H9 (cell line): ENCODE results near the gene POLR2L. TPM values are rescaled to one million over a fixed set of nuclear protein-coding genes. Genes with fewer than 3 reads are reported as not detected.
A peak's percentile ranks its signal among the peaks of the same experiment; 100 is the strongest.

Experiments used
- DNase-seq: peaks from one replicate; pipeline ENCODE4 v3.0.0-alpha.2; 2017
- H2AFZ ChIP-seq: one replicate; pipeline ENCODE4 v1.6.1; 2013; ENCODE audit warnings: mild to moderate bottlenecking, low read length, control low read depth, moderate library complexity
- H2AK5ac ChIP-seq: 2 replicates; pipeline ENCODE4 v1.6.1; 2013; ENCODE audit warnings: low read length, control low read depth, mixed read lengths; ENCODE audit not compliant: insufficient read length
- H2BK120ac ChIP-seq: one replicate; pipeline ENCODE4 v1.6.1; 2013; ENCODE audit warnings: low read depth, mild to moderate bottlenecking, low read length, control low read depth, inconsistent platforms; ENCODE audit not compliant: poor library complexity, severe bottlenecking
- H2BK12ac ChIP-seq: 2 replicates; pipeline ENCODE4 v1.6.1; 2013; ENCODE audit warnings: low read length, control low read depth, mixed read lengths, low read depth; ENCODE audit not compliant: insufficient read length
- H2BK15ac ChIP-seq: 2 replicates; pipeline ENCODE4 v1.6.1; 2013; ENCODE audit warnings: low read depth, low read length, control low read depth
- H2BK20ac ChIP-seq: one replicate; pipeline ENCODE4 v1.6.1; 2013; ENCODE audit warnings: low read depth, mild to moderate bottlenecking, low read length, control low read depth, inconsistent platforms; ENCODE audit not compliant: poor library complexity, severe bottlenecking
- H2BK5ac ChIP-seq: 2 replicates; pipeline ENCODE4 v1.6.1; 2013; ENCODE audit warnings: low read length, control low read depth, mixed read lengths; ENCODE audit not compliant: insufficient read length
- H3K14ac ChIP-seq: 2 replicates; pipeline ENCODE4 v1.6.1; 2013; ENCODE audit warnings: low read length, control low read depth; ENCODE audit not compliant: insufficient read depth
- H3K18ac ChIP-seq: 2 replicates; pipeline ENCODE4 v1.6.1; 2013; ENCODE audit warnings: low read depth, mild to moderate bottlenecking, mixed read lengths, low read length, control low read depth; ENCODE audit not compliant: insufficient read length
- H3K23ac ChIP-seq: 2 replicates; pipeline ENCODE4 v1.6.1; 2013; ENCODE audit warnings: low read length, control low read depth, mixed read lengths, low read depth; ENCODE audit not compliant: insufficient read length
- H3K23me2 ChIP-seq: 2 replicates; pipeline ENCODE4 v1.6.1; 2013; ENCODE audit warnings: low read depth, mild to moderate bottlenecking, mixed read lengths, low read length, control low read depth; ENCODE audit not compliant: insufficient read length, poor library complexity, severe bottlenecking
- H3K27ac ChIP-seq: 2 replicates; pipeline ENCODE4 v1.5.1; 2013; ENCODE audit warnings: low read length, control low read depth, mixed read lengths, low read depth; ENCODE audit not compliant: insufficient read length
- H3K27me3 ChIP-seq: 2 replicates; pipeline ENCODE4 v1.6.1; 2013; ENCODE audit warnings: low read length, control low read depth, inconsistent platforms; ENCODE audit not compliant: insufficient read depth
- H3K4ac ChIP-seq: 2 replicates; pipeline ENCODE4 v1.6.1; 2013; ENCODE audit warnings: low read depth, mild to moderate bottlenecking, control low read depth, inconsistent platforms, low read length, moderate library complexity
- H3K4me1 ChIP-seq: 2 replicates; pipeline ENCODE4 v1.6.1; 2013; ENCODE audit warnings: low read length, control low read depth, inconsistent platforms; ENCODE audit not compliant: insufficient read depth
- H3K4me2 ChIP-seq: 2 replicates; pipeline ENCODE4 v1.6.1; 2013; ENCODE audit warnings: low read length, control low read depth, mixed read lengths; ENCODE audit not compliant: insufficient read length, insufficient read depth
- H3K56ac ChIP-seq: 2 replicates; pipeline ENCODE4 v1.6.1; 2013; ENCODE audit warnings: low read depth, mild to moderate bottlenecking, mixed read lengths, low read length, control low read depth; ENCODE audit not compliant: insufficient read length
- H3K79me1 ChIP-seq: 2 replicates; pipeline ENCODE4 v1.6.1; 2013; ENCODE audit warnings: low read depth, mild to moderate bottlenecking, moderate library complexity, low read length, control low read depth, inconsistent platforms; ENCODE audit not compliant: insufficient read depth, poor library complexity, severe bottlenecking
- H3K79me2 ChIP-seq: 2 replicates; pipeline ENCODE4 v1.6.1; 2013; ENCODE audit warnings: low read length, control low read depth, inconsistent platforms; ENCODE audit not compliant: insufficient read depth
- H3K9ac ChIP-seq: 2 replicates; pipeline ENCODE4 v1.6.1; 2013; ENCODE audit warnings: low read length, control low read depth, mixed read lengths; ENCODE audit not compliant: insufficient read length; ENCODE audit errors: extremely low read depth
- H3K9me3 ChIP-seq: one replicate; pipeline ENCODE4 v1.6.1; 2013; ENCODE audit warnings: low read depth, low read length, inconsistent platforms; ENCODE audit not compliant: control insufficient read depth
- H3T11ph ChIP-seq: one replicate; pipeline ENCODE4 v1.6.1; 2013; ENCODE audit warnings: mild to moderate bottlenecking, low read length, control low read depth, inconsistent platforms
- H4K20me1 ChIP-seq: one replicate; pipeline ENCODE4 v1.6.1; 2013; ENCODE audit not compliant: control insufficient read depth, insufficient read length, insufficient read depth
- H4K5ac ChIP-seq: 2 replicates; pipeline ENCODE4 v1.6.1; 2013; ENCODE audit warnings: low read depth, mild to moderate bottlenecking, mixed read lengths, low read length, control low read depth; ENCODE audit not compliant: insufficient read length
- H4K8ac ChIP-seq: replicated peaks from 2 replicates; pipeline ENCODE4 v1.6.1; 2013; ENCODE audit warnings: low read length, control low read depth, mixed read lengths, low read depth; ENCODE audit not compliant: insufficient read length
- H4K91ac ChIP-seq: 2 replicates; pipeline ENCODE4 v1.6.1; 2013; ENCODE audit warnings: low read depth, mild to moderate bottlenecking, moderate library complexity, mixed read lengths, low read length, control low read depth; ENCODE audit not compliant: insufficient read length
- H3K27ac Mint-ChIP-seq, 3 experiments: 2 replicates in 2 of 3; 3 replicates in 1 of 3; pipeline ENCODE4 v1.8.0; 2020 to 2021; ENCODE audit warnings: mixed read lengths in 3 of 3, mild to moderate bottlenecking in 1 of 3, moderate library complexity in 1 of 3
- H3K27me3 Mint-ChIP-seq: 2 replicates; pipeline ENCODE4 v1.8.0; 2021; ENCODE audit warnings: low read depth, mild to moderate bottlenecking, moderate library complexity, mixed read lengths
- H3K36me3 Mint-ChIP-seq, 3 experiments: 2 replicates in 2 of 3; 3 replicates in 1 of 3; pipeline ENCODE4 v1.8.0; 2020 to 2021; ENCODE audit warnings: low read depth in 3 of 3, mixed read lengths in 3 of 3; ENCODE audit not compliant: insufficient read depth in 1 of 3
- H3K4me1 Mint-ChIP-seq, 2 experiments: 2 replicates each; pipeline ENCODE4 v1.8.0; 2020; ENCODE audit warnings: mixed read lengths in 2 of 2
- H3K4me3 Mint-ChIP-seq, 2 experiments: 2 replicates in 1 of 2; 3 replicates in 1 of 2; pipeline ENCODE4 v1.8.0; 2020 to 2021; ENCODE audit warnings: mild to moderate bottlenecking in 2 of 2, mixed read lengths in 2 of 2, moderate library complexity in 1 of 2
- H3K9me3 Mint-ChIP-seq, 2 experiments: 2 replicates in 1 of 2; 3 replicates in 1 of 2; pipeline ENCODE4 v1.8.0; 2020; ENCODE audit warnings: mild to moderate bottlenecking in 2 of 2, mixed read lengths in 2 of 2, moderate library complexity in 1 of 2
- WGBS: extraction: QIAGEN DNeasy Blood & Tissue Kit; methylation state at CpG from one replicate; pipeline ENCODE4 v1.1.7; 2013; ENCODE audit warnings: missing lambda C conversion rate, low lambda C conversion rate, mixed read lengths; ENCODE audit not compliant: insufficient read length; ENCODE audit errors: extremely low coverage; 5-methylcytosine and 5-hydroxymethylcytosine counted together
- total RNA-seq: library from RNA; stranded (reverse); gene quantifications from 2 replicates; pipeline ENCODE4 v1.2.1, GENCODE V29; 2021
- TF ChIP-seq, protein P1 (sequence below): fragments of 200-600 bp; sonication (generic); conservative IDR thresholded peaks from 3 replicates; pipeline ENCODE4 v1.8.0; 2021; ENCODE audit warnings: antibody characterized with exemption, mild to moderate bottlenecking

POLR2L gene
- total RNA-seq, 1 experiment from 2014 or later, result 135 TPM

DNA sequence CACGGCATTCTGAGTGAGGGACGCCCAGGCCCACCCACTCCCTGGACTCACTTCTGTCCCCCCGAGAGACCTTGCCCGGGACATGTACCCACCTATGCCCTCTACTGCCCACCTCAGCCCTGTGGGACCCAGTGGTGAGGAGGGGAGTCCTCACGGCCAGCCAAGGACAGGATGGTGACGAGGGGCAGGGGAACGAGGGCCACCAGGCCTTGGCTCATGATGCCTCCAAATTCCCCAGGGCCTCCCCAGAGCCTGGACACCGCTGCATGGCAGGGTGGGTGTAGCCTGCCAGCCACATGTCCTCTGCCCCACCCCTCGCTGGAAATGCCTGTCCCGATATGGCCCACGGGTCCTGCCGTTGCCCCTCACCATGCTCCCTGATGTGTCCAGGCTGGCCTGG is 26.5 kb upstream of the POLR2L start:
- peaks cover 4 to 10% of the 10 kb centered on the region in 2 experiments for H3K4me1 Mint-ChIP-seq

More for the DNA sequence above, 26.5 kb upstream of the POLR2L start:
- WGBS, result no CpG with 5 or more reads among the region's 12 CpGs
- no peak for DNase-seq
- Histone ChIP-seq H3K56ac (no peak overlapping the region), H4K5ac (no peak overlapping the region), H3K14ac (no peak overlapping the region; the same call in 1 of the 2 replicates), H2BK15ac (no peak overlapping the region), H3T11ph (no peak overlapping the region), H2AFZ (no peak overlapping the region), H4K91ac (no peak overlapping the region), H2BK5ac (no peak overlapping the region), H3K4ac (no peak overlapping the region), H3K9ac (no peak overlapping the region), H3K27me3 (no peaks in the 10 kb centered on the region), H4K8ac (no peak overlapping the region), H3K9me3 (no peaks in the 10 kb centered on the region), H2BK12ac (no peak overlapping the region), H3K23me2 (no peaks in the 10 kb centered on the region), H2BK20ac (no peak overlapping the region), H3K79me1 (no peaks in the 10 kb centered on the region), H2AK5ac (no peak overlapping the region), H4K20me1 (no peaks in the 10 kb centered on the region), H3K79me2 (no peaks in the 10 kb centered on the region), H3K4me2 (no peak overlapping the region), H3K18ac (no peak overlapping the region), H2BK120ac (no peak overlapping the region), H3K23ac (no peak overlapping the region), H3K27ac (no peak overlapping the region), H3K4me1 (no peaks in the 10 kb centered on the region)
- TF ChIP-seq, protein P1, sequence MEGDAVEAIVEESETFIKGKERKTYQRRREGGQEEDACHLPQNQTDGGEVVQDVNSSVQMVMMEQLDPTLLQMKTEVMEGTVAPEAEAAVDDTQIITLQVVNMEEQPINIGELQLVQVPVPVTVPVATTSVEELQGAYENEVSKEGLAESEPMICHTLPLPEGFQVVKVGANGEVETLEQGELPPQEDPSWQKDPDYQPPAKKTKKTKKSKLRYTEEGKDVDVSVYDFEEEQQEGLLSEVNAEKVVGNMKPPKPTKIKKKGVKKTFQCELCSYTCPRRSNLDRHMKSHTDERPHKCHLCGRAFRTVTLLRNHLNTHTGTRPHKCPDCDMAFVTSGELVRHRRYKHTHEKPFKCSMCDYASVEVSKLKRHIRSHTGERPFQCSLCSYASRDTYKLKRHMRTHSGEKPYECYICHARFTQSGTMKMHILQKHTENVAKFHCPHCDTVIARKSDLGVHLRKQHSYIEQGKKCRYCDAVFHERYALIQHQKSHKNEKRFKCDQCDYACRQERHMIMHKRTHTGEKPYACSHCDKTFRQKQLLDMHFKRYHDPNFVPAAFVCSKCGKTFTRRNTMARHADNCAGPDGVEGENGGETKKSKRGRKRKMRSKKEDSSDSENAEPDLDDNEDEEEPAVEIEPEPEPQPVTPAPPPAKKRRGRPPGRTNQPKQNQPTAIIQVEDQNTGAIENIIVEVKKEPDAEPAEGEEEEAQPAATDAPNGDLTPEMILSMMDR, result no peak
- Mint-ChIP-seq H3K4me3 (no peak overlapping the region), H3K36me3 (peaks cover 8 to 29% (median 23%) of the 10 kb centered on the region in 3 experiments), H3K27ac (peak overlapping the region in 1 of 3 experiments; percentile 24; a peak in 1 of 7 replicates), H3K9me3 (no peaks in the 10 kb centered on the region), H3K27me3 (peaks cover 3% of the 10 kb centered on the region; the same call in 1 of the 2 replicates)
